Dermis microvascular lymphatic vessel endothelial cell (primary cell): ENCODE data around the gene PPP3CB. TPM values are rescaled to one million over a fixed set of nuclear protein-coding genes. Genes with fewer than 3 reads are reported as not detected.
A peak's percentile ranks its signal among the peaks of the same experiment; 100 is the strongest.

Experiments
- DNase-seq, 2 donors: peaks; one replicate each; pipeline versions ENCODE4 v3.0.0 to v3.0.0-alpha.2; 2010; ENCODE audit warnings: low read depth in 2 of 2
- total RNA-seq: library from RNA; depleted of rRNA; stranded (reverse); fragments of >200 nt; gene quantifications from 2 replicates; pipeline ENCODE4 v1.2.1, GENCODE V29; 2014

The PPP3CB gene
- total RNA-seq, 1 donor from 2014 or later = 7.2 TPM

- DNase-seq = no peak
Measured at GRCh38 chr10:73485320-73485719, 10.5 kb downstream of the PPP3CB start.

DNA sequence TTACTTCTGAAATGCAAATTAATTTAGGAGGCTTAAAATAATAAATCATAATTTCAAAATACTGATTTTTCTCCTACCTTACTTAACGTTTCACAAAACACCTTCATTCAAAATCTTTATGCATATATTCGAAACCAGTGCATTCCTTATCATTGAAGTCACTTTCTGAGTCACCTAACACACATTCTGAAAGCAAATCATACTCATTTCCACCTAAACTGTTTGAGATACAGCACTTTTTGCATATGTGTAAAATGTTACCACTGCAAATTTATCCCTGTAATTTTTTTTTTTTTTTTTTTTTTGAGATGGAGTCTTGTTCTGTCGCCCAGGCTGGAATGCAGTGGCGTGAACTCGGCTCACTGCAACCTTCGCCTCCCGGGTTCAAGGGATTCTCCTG lies 15.7 kb downstream of the PPP3CB start:
- peak in 1 of 2 donors; percentile 15 for DNase-seq

DNA sequence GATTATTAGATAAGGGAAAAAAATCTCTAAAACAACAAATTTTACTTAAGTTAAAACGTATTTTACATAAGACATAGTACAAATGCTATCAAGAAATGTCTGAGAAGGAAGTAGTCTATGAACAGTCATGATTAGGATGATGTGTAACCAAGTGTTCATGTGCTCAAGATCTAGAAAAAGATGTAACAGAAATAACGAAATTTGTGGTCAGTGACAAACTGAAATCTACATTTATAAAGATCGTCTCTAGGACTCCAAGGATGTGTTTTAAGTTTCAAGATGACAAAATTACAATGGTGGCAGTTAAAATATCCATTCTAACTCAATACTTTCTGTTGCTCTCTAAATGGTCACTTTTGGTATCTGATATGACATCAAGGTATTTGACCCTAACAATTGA lies 17.2 kb downstream of the PPP3CB start:
- no peak for DNase-seq

DNA sequence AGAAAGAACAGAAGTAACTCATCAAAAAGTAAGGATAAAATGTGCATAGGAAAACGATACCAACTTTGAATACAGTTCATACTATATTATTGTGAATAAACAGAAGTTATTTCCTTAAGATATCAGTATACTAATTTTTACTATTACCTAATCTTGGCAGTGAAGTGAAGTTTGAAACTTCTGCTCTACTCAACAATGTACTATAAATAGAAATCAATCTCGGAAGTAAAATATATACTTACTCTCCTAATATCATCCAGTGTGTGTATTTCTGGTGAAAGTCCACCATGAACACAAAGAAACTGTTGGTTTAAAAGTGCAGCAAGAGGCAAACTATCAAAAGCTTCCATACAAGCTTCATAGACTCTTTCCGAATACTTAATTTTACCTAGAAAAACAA lies 24.6 kb downstream of the PPP3CB start:
- DNase-seq = no peak

GRCh38 chr10:73469579-73469978 lies 26.2 kb downstream of the PPP3CB start:
- no peak for DNase-seq

DNA sequence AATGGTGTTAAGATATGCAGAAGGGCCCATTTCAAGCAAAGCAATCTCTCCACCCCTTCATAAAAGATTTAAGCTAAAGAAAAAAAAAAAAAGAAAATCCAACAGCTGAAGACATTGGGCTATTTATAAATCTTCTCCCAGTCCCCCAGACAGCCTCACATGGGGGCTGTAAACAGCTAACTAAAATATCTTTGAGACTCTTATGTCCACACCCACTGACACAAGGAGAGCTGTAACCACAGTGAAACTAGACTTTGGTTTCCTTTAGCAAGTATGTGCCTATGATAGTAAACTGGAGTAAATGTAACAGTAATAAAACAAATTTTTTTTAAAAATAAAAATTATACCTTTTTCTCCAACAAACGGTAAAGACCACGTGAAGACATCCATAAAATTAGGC lies 28.6 kb downstream of the PPP3CB start:
- DNase-seq = no peak

- DNase-seq = no peak
Measured at GRCh38 chr10:73465978-73466726, 29.7 kb downstream of the PPP3CB start.

- DNase-seq = no peak
Measured at GRCh38 chr10:73460897-73461296, 34.9 kb downstream of the PPP3CB start.

- DNase-seq = no peak
Measured at GRCh38 chr10:73459683-73460314, 36.0 kb downstream of the PPP3CB start.

DNA sequence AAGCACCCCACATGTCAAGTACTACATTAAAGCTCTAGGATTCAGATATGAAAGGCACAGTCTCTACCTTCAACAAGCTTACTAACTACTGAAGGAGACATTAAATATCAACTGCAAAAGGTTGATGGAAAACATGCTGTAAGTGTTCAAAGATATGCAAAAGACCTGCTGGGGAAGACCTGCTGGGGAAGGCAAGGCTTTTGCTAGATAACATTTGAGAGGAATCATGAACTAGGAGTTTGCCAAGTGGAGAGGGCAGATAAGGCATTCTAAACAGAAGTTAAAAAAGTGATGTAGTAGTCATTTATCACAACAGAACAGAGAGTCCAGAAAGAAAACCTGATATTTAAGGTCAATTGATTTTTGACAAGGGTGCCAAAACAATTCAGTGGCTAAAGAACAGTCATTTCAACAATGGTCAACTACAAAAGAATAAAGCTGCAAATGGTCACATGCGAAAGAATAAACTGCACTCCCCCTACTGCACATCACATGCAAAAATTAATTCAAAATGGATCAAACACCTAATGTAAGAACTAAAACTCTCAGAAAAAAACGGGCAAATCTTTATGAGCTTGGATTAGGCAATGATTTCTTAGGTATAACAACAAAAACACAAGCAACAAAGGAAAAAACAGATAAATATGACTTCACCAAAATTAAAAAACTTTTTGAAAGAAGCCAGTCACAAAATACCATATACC lies 39.5 kb downstream of the PPP3CB start:
- no peak for DNase-seq

DNA sequence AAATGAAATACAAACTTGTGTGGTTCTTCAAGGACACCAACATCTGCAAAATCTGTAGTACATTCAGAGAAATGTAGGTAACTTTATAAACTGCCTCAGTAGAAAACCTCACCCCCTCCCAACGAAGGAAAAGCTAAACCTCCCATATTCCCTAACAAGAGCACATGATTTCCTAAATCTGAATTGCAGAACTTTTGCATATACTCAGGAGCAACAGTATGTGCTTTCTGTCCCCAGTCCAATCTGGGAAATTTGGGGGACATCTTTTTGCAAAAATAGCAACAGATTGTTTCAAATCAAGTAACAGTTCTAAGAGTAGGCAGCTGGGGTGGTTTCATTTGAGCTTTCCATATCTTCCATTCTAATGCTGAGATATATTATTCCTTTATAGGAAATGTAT lies 46.7 kb downstream of the PPP3CB start:
- no peak for DNase-seq

DNA sequence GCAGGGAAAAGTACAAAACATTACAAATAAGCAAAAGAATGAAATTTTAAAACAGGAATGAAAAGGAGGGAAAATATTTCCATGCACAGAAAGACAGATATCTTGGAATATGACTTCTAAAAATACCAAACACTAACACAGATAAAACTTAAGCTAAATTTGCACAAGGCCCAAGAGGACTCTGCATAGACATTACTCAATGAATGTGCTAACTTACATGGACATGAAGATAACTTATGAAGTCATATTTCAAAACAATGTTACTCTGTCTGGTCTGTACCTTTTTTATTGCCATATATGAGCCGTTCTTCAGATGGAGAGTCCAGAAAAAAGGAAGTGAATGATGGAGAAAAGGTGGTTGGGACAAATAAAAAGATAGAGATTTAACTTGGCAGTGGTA lies 47.4 kb downstream of the PPP3CB start:
- DNase-seq = no peak

- DNase-seq = no peak
Measured at GRCh38 chr10:73446926-73447325, 48.9 kb downstream of the PPP3CB start.

DNA sequence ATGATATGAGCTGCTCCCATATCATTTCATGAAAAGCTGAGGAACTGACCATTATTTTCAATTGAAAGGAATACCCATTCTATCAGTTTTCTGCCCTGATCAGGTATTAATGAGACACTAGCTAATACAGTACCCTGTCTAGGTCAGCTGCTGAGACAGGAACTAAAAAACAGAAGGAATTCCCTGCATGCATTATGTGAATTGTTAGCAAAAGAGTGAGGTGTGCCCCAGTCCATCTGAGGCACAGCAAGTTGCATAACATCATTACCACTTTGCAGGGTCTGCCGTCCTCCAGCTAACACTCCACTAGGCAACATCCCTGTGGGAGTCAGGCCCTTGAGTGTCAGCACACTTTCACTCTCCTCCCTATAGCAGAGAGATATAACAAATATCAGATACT lies 51.4 kb downstream of the PPP3CB start:
- no peak for DNase-seq

GRCh38 chr10:73439605-73440312 lies 56.1 kb downstream of the PPP3CB start:
- no peak for DNase-seq

- no peak for DNase-seq
Measured at GRCh38 chr10:73439055-73439454, 56.8 kb downstream of the PPP3CB start.

DNA sequence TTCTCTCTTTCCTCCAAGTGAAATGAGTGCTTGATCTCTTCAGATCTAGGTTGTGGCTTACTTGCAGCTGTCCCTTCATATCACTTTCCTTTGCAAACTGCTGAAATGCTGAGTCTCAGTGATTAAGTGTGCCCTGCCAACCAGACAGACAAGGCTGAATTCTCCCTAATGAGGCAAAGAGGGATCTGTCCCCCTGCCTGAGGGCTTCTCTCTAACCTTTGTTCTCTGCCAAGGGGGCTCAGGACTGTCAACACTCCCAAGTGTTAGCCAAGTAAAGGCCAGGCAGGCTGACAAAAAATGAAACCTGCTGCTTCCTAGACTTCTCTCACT lies 62.3 kb downstream of the PPP3CB start, which contains the start of gene MSS51:
MSS51 (minus strand) TSS at position 24 of the 330 bp plus-strand sequence. CDS start 5,277 bp downstream, outside the sequence.
- no peak for DNase-seq

DNA sequence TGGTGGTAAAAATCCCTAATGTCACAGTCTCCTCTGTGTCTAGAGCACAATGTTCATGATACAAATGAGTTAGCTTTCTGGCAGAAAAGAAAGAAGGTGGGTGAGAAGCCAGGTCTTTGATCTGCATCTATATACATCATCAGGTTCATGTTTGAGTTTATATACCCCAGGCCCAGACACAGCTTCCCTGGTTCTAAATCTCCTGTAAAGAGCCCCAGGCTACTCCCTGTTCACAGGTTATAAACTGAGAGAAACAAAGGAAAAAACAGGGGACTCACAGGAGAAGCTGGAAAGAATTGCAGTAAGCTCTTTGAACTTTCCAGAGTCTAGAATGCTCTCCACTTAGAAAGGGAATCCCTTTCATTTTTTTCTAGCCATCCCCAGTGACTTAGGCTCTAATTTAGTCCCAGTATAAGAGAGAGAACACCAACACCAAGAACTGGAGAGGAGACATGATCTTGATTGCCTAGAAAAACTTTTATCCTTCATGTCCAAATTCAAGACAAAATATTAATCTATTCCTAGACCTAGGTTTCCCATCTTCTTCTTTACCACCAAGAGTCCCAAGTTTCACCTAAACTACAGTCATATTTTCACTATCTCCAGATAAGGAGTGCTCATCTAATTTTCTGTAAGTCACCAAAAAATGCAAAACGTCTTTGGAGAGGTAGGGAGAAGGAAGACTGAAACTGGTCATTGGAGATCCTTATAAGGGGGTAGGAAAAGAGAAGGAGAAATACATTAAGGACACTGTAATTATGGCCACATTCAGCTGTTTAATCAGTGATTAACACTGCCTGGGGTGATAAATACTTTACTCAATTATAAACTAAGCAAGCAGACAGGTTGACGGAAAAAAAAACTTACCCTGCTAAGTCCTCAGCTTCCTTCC lies 62.9 kb downstream of the PPP3CB start:
- DNase-seq = no peak

GRCh38 chr10:73426318-73426717 lies 69.5 kb downstream of the PPP3CB start:
- DNase-seq = no peak

DNA sequence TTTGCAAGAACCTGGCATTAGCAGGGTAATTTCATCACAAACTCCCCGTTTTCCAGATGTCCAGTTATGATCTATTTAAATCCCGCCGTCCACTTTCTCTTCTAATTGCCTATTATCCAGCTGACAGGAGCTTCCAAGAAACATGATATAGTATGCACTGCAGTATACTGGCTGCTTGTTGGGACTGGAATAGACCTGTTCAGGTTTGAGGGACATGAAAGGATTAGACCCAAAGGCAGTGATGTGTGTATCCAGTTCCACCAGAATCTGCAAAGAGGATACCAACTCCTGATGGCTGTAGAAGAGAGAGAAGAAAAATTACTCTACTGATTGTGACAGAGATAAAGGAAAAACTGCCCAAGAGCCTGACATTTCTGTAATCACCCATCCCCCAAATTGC lies 71.3 kb downstream of the PPP3CB start:
- DNase-seq = no peak

DNA sequence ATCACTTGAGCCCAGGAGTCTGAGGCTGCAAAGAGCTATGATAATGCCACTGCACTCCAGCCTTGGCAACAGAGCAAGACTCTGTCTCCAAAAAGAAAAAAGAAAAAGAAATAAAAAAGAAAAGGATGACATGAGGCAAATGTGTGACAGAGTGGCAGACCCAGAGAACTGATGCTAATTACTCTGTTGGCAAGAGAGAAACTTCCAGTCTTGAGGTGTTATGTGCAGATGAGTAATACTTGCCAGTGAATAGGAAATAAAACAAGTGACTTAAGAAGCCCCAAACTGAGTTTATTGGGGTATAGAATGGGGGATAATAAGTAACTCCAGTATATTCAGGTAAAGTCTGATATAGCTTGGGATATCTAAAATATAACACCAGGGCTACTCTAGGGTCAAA lies 72.5 kb downstream of the PPP3CB start:
- no peak for DNase-seq
